SIG-M5 treated with dmso at 0.1 percent for 504 hours (cell line): ENCODE data around the gene LUC7L.

Experiments
- DNase-seq: peaks from one replicate; lab custom pipeline; 2025; ENCODE audit not compliant: unreplicated experiment; lab: John Stamatoyannopoulos, UW

Gene LUC7L

GRCh38 chr16:149024-149660 is 80.1 kb downstream of the LUC7L start:
- DNase-seq = no peak

GRCh38 chr16:146646-147045 is 82.6 kb downstream of the LUC7L start:
- no peak for DNase-seq

- no peak for DNase-seq
Observed at GRCh38 chr16:144797-145252, 84.4 kb downstream of the LUC7L start.

GRCh38 chr16:143456-143855 is 85.8 kb downstream of the LUC7L start:
- no peak for DNase-seq

- DNase-seq = no peak
Observed at GRCh38 chr16:143047-143446, 86.2 kb downstream of the LUC7L start.

- no peak for DNase-seq
Observed at GRCh38 chr16:142405-142967, 86.8 kb downstream of the LUC7L start.

GRCh38 chr16:140175-140857 is 88.9 kb downstream of the LUC7L start:
- no peak for DNase-seq
